ENCODE results near the gene GOLGA1. TPM values are rescaled to one million over a fixed set of nuclear protein-coding genes. Genes with fewer than 3 reads are reported as not detected.
"Not testable (repeated sequence)": the region's sequence is repeated elsewhere in the genome, so short reads cannot be mapped to it uniquely, and the experiment has no call there.

The GOLGA1 gene
- total RNA-seq, 2 donors from 2014 or later = 26.4 to 30.5 TPM

DNA sequence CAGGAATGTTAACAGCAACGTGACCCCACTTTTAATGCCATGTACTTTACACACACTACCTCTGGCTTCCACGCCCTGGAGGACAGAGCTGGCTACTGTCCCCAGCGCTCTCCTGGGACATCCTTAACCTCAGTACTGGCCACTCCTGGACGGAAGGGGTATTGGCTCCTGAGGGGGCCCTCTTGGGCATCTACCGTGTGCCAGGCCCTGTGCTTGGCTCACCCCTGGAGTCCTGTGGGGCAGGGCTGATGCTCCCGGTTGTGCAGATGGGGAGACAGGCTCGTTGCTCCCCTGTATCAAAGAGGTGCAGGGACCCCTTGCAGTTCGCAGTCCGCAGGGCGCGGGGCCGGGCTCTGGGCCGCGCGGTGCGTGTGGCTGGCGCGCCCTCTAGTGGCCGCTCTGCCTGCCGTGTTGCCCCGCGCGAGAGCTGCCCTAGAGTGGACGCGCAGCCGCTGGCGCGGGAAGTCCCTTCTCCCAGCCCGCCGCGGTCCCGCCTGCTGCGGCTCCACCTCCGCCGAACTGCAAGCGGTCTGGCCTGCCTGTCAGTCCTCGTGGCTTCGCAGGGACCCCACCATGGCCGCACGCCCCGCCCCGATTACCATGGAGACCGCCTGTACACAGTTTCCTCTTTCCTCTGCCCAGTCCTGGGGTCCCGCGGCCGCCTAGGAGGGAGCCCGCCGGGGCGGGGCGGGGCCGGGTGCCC lies 87.9 kb downstream of the GOLGA1 start, which contains the start of gene WDR38:
WDR38 (plus strand) TSS at position 632 of the 703 bp plus-strand sequence. CDS start 72 bp downstream, outside the sequence.
- DNase-seq = peak; percentile 66 to 82
- intact Hi-C loops (cut with DNase I, micrococcal nuclease) = loop anchor here (2.0 to 5.0 kb wide), 2 partner anchors 78 to 81 kb away; partner anchors contain the start of gene NR6A1 (in 1 of the 2)
- peak; percentile 87 for ATAC-seq

DNA sequence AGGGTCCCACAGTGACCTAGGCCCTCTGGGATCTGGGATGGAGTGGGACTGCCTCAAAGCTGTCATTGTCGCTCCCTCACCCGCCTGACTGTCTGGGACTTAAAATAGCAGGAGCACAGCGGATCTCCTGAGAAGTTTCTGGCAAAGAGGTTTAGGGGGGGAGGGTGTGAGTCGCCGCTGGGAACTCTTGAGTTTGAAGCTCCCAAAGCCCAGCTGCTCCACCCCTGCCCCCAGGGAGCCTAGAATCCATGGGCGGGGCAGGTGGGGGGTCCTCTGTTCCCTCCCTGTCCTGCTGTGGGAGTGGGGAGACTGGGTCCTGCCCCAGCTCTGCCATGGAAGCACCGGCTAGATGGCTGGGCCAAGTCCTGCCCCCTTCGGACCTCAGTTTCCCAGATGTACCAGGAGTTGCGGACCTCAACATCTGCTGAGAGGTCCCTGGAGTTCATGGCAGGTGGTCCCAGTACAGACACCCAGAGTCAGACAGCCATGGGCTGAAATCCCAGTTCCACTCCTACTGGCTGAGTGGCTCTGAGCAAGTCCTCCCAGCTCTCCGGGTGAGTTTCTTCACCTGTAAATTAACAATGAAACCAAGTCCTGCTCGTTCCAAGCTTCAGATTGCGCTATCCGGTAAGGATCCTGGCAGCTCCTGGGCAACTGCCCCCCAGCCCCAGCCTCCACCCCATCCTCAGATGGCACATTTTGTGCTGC lies 88.6 kb downstream of the GOLGA1 start:
- ATAC-seq = no peak

DNA sequence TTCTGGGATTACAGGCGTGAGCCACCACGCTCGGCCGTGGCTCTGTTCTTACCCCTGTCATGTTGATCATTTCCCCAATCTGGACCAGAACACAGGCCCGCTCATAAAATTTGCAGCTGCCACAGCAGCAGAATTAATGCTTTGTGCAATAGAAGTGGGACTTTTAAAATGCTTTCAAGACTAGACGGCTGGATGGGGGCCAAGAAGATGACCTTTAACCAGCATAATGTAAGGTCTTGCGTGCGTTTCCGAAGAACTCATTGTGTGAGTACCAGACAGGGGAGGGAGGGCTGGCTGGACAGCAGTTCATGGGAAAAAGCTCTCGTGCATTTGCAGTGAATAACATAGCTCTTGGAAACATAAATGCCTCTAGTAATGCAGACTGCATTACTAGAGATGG lies 91.1 kb downstream of the GOLGA1 start:
- DNase-seq (no peak), ATAC-seq (no peak)
- intact Hi-C loops (cut with DNase I, micrococcal nuclease) = loop anchor here in 1 of 2 donors (5.0 kb wide), 1 partner anchor 78 kb away; the partner anchor contains the start of gene NR6A1

More for the DNA sequence above, 88.6 kb downstream of the GOLGA1 start:
- intact Hi-C loops (cut with DNase I, micrococcal nuclease) = loop anchor here (2.0 to 5.0 kb wide), 2 partner anchors 77 to 80 kb away; partner anchors contain the start of gene NR6A1 (in 1 of the 2)
- DNase-seq = no peak

DNA sequence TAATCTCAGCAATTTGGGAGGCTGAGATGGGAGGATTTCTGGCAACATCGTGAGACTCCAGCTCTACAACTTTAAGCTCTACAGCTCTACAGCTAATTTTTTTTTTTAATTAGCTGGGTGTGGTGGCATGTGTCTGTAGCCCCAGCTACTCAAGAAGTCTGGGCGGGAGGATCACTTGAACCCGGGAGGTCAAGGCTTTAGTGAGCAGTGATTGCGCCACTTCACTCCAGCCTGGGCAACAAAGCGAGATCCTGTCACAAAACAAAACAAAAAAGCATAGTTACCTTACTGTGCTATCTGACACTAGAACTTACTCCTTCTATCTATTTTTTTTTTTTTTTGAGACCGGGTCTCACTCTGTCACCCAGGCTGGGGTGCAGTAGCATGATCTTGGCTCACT lies 93.9 kb downstream of the GOLGA1 start:
- peak; percentile 37 for ATAC-seq
- DNase-seq = no peak
- intact Hi-C loops (cut with DNase I, micrococcal nuclease) = no loop called here

DNA sequence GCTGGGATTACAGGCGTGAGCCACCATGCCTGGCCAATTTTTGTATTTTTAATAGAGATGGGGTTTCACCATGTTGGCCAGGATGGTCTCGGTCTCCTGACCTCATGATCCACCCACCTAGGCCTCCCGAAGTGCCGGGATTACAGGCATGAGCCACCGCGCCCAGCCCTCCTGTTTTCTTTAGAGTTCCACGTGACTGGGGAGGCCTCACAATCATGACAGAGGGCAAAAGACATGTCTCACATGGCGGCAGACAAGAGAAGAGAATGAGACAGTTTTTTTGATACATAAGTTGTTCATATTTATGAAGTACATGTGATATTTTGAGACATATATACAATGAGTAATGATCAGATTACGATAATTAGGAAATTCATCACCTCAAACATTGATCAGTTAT lies 94.4 kb downstream of the GOLGA1 start:
- intact Hi-C loops (cut with DNase I, micrococcal nuclease); ATAC-seq; DNase-seq: not testable (repeated sequence)

DNA sequence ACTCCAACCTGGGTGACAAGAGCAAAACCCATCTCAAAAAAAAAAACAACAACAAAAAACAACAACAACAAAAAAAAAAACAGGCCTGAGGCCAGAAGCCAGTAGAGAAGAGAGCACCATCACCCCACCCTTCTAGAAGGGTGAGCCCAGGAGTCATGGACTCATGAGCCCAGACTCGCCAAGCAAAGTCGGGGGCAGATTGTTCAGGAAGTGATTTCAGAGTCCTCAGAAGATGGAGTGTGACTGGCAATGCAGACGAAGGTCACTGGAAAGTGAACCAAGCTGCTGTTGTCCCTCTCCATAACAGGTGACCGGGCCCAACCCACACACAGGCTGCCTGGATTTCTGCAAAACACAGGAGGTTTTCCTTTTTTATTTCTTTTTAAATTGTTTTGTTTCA lies 96.6 kb downstream of the GOLGA1 start:
- intact Hi-C loops (cut with DNase I, micrococcal nuclease) = no loop called here
- no peak for ATAC-seq
- no peak for DNase-seq

DNA sequence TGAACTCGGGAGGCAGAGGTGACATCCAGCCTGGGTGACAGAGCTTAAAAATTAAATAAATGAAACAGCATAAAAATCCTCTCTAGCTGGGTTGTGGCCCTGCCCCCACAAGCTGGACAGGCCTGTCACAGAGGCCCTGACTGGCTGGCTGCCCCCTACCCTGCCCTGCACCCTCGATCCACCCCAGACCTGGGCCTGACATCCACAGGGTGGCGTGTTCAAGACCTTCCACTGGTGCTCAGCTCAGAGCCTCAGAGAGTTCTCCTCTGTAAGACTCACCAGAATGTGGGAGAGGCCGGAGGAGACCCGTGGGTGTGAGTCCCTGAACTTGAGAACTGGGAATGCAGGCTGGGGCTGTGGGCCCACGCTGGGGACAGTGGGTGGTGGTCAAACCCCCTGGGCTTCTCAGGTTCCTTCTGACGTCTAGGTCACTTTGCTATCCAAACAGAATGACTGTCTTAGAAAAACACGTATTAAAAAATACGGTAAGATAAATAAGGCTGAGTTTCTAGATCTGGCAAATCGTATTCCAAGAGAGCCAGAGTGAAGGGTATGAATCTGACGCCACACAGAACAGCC lies 97.3 kb downstream of the GOLGA1 start:
- ATAC-seq = no peak
- no peak for DNase-seq
- intact Hi-C loops (cut with DNase I, micrococcal nuclease) = no loop called here

DNA sequence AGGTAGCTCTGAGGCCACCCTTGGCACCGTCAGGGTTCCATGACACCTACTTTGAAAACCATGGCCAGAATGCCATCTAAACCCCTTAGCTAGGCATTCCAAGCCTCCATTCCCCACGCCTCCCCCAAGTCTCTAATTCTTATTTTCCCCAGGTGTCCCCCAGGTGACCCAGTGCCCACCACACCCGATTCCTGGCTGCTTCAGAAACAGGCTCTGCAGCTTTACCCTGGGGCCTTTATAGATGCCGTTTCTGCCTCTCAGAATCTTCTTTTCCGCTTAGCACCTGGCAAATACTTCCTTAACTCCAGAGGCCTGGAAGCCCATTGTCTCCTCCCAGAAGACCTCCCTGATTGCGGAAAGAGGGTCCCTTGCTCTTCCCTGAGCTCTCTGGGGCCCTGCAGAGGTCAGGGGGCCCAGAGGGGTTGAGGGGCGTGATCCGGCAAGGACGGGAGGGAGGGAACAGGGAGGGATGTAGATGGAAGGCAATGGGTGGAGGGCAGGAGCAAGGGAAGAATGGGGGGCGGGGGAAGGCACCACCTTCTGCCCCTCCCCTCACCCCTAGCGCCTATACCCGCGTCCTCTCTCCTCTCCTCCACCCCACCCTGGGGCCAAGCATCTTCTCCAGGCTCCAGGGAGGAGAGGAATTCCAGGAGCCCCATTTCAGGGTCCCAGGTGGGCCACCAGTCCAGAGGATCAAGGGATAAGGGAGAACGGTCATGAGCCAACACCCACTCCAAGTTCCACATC lies 99.6 kb downstream of the GOLGA1 start:
- DNase-seq (no peak), ATAC-seq (no peak)
- intact Hi-C loops (cut with DNase I, micrococcal nuclease) = no loop called here

DNA sequence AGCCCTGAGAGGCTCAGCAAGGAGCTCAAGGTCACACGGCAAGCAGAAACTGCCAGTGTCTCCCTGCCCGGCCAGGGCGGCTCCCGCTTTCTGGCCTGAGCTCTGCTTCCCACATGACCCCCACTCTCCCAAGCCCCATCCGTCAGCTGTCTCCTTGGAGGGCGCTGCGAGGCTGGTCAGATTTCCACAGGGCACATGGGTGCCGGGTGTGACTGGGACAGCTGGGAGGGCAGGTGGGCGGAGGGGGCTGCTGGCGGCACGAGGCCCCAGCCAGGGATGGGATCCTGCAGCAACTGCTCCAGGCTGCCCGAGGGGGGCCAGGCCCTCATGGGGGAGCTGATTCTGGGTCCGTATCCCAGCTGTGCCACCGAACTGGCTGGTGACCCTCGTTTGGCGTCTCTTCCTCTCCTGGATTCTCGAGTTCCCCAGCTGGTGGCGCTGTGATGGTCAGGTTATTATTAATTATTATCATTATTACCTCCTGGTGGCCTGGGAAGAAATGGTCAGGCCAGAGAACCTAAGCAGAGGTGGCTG lies 100.5 kb downstream of the GOLGA1 start:
- no peak for ATAC-seq
- intact Hi-C loops (cut with DNase I, micrococcal nuclease) = no loop called here
- no peak for DNase-seq

DNA sequence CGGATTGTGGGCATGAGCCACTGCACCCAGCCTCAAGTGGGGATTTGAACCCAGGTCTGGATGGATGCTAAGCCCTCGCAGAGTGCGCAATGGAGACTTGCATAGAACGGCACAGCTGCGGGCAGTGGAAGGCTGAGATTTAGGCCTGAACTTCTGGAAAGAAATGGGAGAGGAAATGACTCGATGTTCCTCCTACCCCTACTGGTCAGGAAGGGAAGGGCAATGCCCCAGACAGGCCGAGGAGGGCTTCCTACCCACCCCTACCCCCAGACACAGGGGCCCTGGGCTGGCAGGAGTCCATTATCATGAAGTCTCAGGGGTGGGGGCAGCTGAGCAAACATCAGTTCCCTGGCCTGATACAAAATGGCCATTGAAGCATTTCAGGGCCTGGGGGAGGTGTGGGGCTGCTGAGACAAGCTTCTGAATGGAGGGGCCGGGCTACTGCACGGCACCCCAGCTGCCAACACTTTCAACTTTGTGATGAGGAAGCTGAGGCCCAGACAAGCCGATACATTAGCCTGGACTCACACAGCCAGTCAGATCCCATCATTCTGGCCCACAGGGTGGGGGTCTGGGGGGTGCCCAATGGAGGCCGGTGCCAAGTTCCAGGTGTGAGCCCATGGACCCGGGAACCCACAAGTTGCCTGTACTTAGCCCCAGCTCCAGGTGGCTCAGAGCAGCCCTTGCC lies 101.1 kb downstream of the GOLGA1 start:
- ATAC-seq (no peak), DNase-seq (no peak)
- intact Hi-C loops (cut with DNase I, micrococcal nuclease) = no loop called here

DNA sequence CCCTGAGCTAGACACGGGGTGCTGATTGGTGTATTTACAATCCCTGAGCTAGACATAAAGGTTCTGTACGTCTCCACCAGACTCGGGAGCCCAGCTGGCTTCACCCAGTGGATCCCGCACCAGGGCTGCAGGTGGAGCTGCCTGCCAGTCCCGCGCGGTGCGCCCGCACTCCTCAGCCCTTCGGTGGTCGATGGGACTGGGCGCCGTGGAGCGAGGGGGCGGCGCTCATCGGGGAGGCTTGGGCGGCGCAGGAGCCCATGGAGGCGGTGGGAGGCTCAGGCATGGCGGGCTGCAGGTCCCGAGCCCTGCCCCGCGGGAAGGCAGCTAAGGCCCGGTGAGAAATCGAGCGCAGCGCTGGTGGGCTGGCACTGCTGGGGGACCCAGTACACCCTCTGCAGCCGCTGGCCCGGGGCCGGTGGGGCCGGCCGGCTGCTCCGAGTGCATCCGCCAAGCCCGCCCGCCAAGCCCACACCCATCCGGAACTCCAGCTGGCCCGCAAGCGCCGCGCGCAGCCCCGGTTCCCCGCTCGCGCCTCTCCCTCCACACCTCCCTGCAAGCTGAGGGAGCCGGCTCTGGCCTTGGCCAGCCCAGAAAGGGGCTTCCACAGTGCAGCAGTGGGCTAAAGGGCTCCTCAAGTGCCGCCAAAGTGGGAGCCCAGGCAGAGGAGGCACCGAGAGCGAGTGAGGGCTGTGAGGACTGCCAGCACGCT lies 102.2 kb downstream of the GOLGA1 start:
- intact Hi-C loops (cut with DNase I, micrococcal nuclease); DNase-seq; ATAC-seq: not testable (repeated sequence)

DNA sequence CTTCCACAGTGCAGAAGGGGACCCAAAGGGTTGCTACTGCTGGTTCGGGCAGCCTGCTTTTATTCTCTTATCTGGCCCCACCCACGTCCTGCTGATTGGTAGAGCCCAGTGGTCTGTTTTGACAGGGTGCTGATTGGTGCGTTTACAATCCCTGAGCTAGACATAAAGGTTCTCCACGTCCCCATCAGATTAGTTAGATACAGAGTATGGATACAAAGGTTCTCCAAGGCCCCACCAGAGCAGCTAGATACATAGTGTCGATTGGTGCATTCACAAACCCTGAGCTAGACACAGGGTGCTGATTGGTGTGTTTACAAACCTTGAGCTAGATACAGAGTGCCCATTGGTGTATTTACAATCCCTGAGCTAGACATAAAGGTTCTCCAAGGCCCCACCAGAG lies 102.8 kb downstream of the GOLGA1 start:
- ATAC-seq; intact Hi-C loops (cut with DNase I, micrococcal nuclease); DNase-seq: not testable (repeated sequence)

DNA sequence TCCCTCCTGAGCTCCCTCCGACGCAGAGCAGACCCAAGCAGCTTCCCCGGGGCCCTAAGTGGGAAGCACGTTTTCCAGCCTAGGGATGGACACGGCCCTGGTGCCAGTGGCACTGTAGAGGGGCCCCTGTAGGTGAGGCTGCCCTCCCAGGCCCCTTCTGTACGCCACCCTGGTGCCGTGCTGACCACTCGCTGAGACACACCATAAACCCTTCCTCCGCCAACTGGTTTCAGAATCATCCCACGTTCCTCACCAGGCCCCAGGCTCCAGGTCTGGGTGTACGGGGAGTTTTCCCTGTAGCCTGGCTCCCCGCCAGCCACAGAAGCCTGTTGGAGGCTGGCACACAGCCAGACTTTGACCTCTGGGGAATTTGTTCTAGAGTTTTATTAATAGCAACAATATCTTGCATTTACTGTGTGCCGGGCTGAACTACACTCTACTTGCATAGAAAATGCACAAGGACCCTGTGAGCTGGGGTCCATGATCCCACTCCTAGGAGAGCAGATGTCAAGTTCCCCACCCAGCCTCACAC lies 105.8 kb downstream of the GOLGA1 start:
- DNase-seq (peak; percentile 61 to 74), ATAC-seq (peak; percentile 75)
- intact Hi-C loops (cut with DNase I, micrococcal nuclease) = no loop called here

DNA sequence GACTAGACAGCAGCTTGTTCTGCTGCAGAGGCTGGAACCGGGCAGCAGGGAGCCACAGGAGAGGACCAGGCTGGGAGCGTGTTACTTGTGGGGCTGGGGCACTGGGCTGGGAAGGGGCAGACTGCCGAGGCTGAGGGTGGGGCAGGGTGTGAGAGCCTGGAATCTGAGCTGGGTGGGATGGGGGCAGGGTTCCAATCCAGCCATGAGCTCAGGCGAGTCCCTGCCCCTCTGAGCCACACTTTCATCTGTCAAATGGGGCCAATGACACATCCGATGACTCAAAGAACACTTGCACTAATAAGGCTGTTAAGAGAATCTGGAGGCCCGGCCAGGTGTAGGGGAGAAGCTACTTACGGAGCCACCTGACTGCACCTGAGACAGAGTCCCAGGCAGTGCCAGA lies 106.3 kb downstream of the GOLGA1 start:
- intact Hi-C loops (cut with DNase I, micrococcal nuclease) = no loop called here
- peak; percentile 83 for ATAC-seq
- DNase-seq = no peak

DNA sequence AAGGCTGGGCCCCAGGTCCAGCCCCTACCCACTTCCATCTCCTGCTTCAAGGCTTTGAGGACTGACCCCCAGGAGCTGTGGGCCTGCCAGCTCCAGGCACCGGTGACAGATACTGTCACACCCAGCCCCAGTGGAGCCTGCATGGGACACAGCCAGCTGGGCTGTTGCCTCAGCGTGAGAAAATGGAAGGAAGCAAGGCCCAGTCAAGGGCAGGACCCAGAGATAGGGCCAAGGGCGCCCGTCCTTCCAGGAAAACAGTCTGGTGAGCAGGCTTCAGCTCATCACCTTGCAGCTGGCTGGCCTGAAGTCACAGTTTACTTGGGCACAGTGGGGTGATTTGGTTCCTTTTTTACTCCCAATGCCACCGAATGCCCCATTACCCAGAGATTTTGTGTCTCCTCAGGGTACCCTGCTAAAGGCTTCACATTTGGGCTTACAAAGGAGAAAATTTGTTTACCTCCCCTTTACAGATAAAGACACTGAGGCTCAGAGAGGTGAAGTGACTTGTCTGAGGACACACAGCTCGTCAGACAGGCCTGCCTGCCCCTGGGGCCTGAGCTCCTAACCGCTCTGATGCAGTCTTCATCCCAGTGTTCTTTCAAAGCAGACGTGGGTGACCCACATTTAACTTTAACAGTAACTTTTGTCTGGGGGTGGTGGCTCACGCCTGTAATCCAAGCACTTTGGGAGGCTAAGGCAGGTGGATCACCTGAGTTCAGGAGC lies 109.1 kb downstream of the GOLGA1 start:
- no peak for ATAC-seq
- no peak for DNase-seq
- intact Hi-C loops (cut with DNase I, micrococcal nuclease) = no loop called here

DNA sequence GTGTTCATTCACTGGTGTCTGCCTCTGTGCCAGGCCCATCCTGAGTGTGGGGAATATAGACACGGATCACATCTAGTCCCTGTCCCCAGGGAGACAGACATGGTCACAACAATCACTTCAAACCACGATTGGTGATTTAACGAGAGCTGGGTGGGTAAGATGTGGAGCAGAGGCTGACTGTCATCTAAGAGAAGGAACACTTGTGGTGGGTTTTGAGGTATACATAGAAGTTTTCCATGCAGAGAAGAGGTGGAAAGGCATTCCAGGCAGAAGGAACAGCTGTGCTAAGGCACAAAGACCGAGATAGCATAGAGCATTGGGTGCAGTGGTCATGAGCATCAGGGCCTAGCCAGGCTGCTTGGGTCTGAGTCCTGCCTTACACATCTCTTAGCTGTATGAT lies 110.3 kb downstream of the GOLGA1 start:
- ATAC-seq (no peak), DNase-seq (no peak)
- intact Hi-C loops (cut with DNase I, micrococcal nuclease) = no loop called here

DNA sequence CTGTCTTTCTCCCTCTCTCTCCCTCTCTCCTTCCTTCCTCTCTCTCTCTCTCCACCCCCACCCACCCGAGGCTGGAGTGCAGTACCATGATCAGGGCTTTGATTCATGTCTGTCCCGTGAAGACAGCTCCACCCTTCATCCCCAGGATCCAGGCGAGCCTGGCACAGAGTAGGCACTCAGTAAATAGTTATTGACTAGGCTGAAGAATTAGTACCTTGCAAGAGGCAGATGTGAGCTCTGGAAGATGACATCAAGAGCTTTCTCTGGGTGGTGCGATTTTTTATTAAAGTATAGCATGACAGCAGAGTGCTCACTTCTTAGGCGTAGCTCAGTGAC lies 111.6 kb downstream of the GOLGA1 start:
- intact Hi-C loops (cut with DNase I, micrococcal nuclease) = no loop called here
- ATAC-seq = peak; percentile 17
- DNase-seq = no peak

Measured in left colon (tissue), 2 donors.